ENCODE results near the gene INPP5D.

Gene INPP5D

GRCh38 chr2:233245406-233245805 lies 185.3 kb downstream of the INPP5D start:
- TF ChIP-seq, protein P1, sequence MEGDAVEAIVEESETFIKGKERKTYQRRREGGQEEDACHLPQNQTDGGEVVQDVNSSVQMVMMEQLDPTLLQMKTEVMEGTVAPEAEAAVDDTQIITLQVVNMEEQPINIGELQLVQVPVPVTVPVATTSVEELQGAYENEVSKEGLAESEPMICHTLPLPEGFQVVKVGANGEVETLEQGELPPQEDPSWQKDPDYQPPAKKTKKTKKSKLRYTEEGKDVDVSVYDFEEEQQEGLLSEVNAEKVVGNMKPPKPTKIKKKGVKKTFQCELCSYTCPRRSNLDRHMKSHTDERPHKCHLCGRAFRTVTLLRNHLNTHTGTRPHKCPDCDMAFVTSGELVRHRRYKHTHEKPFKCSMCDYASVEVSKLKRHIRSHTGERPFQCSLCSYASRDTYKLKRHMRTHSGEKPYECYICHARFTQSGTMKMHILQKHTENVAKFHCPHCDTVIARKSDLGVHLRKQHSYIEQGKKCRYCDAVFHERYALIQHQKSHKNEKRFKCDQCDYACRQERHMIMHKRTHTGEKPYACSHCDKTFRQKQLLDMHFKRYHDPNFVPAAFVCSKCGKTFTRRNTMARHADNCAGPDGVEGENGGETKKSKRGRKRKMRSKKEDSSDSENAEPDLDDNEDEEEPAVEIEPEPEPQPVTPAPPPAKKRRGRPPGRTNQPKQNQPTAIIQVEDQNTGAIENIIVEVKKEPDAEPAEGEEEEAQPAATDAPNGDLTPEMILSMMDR (IDR thresholded peaks at IDR 0.05; ENCODE audit: control insufficient read depth, insufficient read depth, low read depth, low read length, missing control alignments), result no peak
- no peak overlapping the region for H3K4me3 ChIP-seq (ENCODE audit: control insufficient read depth, low read depth, low read length)
- DNase-seq (ENCODE audit: low read depth), result no peak

GRCh38 chr2:233247116-233247515 lies 187.0 kb downstream of the INPP5D start:
- TF ChIP-seq, protein P1 (IDR thresholded peaks at IDR 0.05; ENCODE audit: control insufficient read depth, insufficient read depth, low read depth, low read length, missing control alignments), result no peak
- H3K4me3 ChIP-seq (ENCODE audit: control insufficient read depth, low read depth, low read length), result no peak overlapping the region

GRCh38 chr2:233247744-233248143 lies 187.6 kb downstream of the INPP5D start:
- H3K4me3 ChIP-seq (ENCODE audit: control insufficient read depth, low read depth, low read length), result no peak overlapping the region
- no peak for DNase-seq (ENCODE audit: low read depth)
- TF ChIP-seq, protein P1 (IDR thresholded peaks at IDR 0.05; ENCODE audit: control insufficient read depth, insufficient read depth, low read depth, low read length, missing control alignments), result no peak

More at GRCh38 chr2:233247116-233247515, 187.0 kb downstream of the INPP5D start:
- DNase-seq (ENCODE audit: low read depth), result no peak

DNA sequence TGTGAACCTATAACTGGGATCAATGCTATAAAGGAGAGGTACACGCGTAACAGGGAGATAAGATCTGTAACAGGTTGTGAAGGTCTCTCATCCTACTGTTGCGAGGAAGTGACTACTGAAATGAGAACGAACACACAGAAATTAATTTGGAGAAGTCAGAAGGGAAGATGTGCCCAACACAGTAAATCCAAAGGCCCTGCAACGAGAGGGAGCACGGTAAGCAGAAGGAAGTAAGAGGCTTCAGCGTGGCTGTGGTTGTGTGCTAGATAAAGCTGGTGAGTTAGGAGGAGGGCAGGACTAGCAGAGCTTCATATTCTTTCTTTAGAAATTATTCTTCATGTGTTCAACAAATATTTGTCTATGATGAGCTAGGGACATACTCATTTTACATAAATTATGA lies 188.9 kb downstream of the INPP5D start:
- no peak for DNase-seq (ENCODE audit: low read depth)
- no peak overlapping the region for H3K4me3 ChIP-seq (ENCODE audit: control insufficient read depth, low read depth, low read length)
- TF ChIP-seq, protein P1 (IDR thresholded peaks at IDR 0.05; ENCODE audit: control insufficient read depth, insufficient read depth, low read depth, low read length, missing control alignments), result no peak

DNA sequence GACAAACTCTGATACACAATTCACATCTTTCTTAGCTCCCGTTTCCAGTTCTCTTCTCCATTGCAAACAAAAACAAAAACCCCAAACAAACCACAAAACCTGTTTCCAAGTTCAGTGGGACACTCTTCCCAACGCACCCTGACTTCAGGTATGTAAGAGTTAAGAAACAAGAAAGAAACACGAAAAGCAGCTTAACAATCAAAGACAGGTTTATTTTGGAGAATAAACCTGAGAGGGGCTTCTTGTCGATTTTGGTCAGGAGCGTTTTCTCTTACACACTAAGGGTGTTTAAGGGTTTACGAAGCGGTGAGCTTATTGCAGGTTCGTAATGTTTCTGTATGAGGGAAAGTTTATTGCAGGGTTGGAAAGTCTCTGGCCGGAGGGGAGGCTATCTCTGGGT lies 190.4 kb downstream of the INPP5D start:
- TF ChIP-seq, protein P1 (IDR thresholded peaks at IDR 0.05; ENCODE audit: control insufficient read depth, insufficient read depth, low read depth, low read length, missing control alignments), result no peak
- no peak overlapping the region for H3K4me3 ChIP-seq (ENCODE audit: control insufficient read depth, low read depth, low read length)
- DNase-seq (ENCODE audit: low read depth), result no peak

- DNase-seq (ENCODE audit: low read depth), result no peak
- H3K4me3 ChIP-seq (ENCODE audit: control insufficient read depth, low read depth, low read length), result no peak overlapping the region
- TF ChIP-seq, protein P1 (IDR thresholded peaks at IDR 0.05; ENCODE audit: control insufficient read depth, insufficient read depth, low read depth, low read length, missing control alignments), result no peak
Measured at GRCh38 chr2:233250985-233251305, 190.8 kb downstream of the INPP5D start.

Data from AG09309 (cell line).